ENCODE data around the gene ZNF473.
"Not testable (repeated sequence)": the region's sequence is repeated elsewhere in the genome, so short reads cannot be mapped to it uniquely, and the experiment has no call there.

The ZNF473 gene

DNA sequence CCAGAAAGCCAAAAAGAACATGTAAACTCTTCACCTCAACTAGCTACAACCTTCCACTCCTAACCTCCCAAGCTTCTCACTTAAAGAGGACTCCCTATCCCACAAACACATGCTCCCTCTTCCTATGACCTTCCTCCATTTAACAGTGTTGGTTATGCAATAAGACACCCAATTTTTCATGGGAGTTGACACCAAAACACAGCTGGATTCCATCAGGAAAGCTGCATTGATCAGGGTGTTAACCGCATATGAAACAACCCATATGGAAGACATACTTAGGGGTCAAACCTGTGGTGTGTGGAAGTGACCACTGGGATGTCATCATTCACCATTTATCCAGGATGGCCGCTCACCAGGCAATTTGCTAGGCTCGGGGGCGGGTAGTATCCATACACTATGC, 21.9 kb downstream of the ZNF473 start:
- no peak for DNase-seq (ENCODE audit: low read depth in 2 of 3, low spot score in 2 of 3)

DNA sequence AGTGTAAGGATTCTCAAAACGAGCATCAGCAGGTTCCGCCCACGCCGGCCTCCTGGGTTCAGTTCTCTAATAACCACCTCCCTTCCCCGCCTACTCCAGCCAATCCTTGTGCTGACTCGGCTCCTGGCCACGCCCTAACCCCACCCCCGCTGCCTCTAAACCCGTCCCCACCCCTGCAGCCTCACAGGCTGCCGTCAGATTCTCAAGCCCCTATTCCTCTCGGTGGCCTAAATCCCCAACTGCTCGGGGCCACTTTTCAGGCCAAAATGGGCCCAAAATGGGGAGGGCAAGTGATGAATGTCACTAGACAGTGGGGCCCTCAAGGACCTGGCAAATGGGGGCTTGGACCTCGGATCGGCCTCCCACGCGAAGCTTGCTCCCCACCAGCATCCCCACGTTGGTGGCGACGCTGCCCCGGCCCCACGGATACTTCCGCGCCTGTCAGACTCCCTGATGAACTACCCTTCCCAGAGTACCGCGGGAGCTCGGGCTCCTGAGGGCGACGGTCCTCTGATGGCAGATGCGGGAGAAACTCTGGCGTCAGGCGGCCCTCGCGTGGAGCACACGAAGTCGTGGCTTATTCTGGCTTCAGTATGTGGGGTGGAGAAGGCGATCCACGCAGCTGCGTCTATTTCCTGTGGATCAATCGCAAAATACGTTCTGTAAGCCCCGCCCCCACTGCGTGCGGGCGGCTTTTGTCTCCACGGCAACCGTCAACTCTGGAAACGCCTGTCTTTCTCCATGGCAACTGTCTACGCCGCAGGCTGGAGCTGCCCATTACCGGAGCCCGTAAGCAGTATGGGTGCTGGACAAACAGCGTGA, 24.8 kb downstream of the ZNF473 start:
- DNase-seq (ENCODE audit: low read depth in 2 of 3, low spot score in 2 of 3) = peak; percentile 24 to 43 (median 39)

DNA sequence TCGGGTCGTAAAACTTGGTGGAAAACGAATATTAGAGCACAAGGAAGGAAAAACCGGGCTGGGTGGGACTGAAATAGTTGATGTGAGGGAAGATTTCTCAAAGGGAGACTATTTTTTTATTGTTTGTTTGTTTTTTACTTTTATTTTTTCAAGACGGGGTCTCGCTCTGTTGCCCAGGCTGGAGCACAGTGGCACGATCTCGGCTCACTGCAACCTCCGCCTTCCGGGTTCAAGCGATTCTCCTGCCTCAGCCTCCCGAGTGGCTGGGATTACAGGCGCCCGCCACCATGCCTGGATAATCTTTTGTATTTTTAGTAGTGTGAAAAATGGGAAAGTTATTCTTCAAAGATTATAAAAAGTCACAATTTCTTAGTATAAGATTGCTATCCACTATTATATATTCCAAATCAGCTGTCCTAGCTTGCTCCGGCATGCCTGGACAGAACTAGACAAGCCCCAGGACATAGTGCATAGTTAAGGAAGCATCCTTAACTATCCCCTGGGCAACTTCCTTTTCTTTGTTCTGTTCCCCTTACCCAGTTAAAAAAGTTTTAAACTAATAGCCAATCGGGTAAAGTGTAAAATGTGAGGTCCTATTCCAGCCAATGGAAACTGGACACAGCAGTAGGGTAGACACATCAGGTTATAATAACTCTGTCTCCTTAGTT, 25.6 kb downstream of the ZNF473 start:
- not testable (repeated sequence) for DNase-seq (ENCODE audit: low read depth in 2 of 3, low spot score in 2 of 3)

DNA sequence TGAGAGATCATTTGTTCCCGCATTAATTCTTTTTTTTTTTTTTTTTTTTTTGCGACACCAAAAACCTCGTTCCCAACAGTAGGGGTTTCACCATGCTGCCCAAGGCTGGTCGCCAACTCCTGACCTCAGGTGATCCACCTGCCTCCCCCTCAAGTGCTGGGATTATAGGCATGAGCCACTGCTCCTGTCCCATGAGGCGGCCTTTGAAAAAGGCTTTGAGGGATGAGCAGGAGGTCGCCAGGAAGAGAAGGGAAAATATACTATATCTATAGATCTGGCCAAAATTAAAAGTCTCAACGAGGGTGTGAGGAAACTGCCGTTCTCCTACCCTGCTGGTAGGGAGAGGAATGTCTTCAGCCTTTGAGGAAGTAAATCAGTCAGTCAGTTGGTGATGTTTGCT, 26.2 kb downstream of the ZNF473 start:
- DNase-seq (ENCODE audit: low read depth in 2 of 3, low spot score in 2 of 3) = no peak

DNA sequence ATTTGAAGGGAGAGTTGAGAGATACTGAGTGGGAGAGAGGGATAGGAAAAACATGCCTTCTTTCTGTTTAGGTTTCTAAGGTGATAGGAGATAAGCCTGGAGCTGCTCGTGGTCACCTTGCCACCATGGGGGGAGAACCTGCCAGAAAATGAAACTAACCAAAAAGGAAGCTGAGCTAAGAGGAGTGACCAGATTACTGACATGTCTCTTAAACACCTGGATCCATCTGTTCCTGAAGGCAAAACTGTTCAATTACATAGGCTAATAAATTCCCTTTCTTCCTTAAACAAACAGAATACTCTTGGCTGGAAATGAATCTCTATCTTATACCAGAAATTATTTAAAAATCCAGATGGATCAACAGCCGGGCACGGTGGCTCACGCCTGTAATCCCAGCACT, 27.3 kb downstream of the ZNF473 start:
- DNase-seq (ENCODE audit: low read depth in 2 of 3, low spot score in 2 of 3) = no peak

DNA sequence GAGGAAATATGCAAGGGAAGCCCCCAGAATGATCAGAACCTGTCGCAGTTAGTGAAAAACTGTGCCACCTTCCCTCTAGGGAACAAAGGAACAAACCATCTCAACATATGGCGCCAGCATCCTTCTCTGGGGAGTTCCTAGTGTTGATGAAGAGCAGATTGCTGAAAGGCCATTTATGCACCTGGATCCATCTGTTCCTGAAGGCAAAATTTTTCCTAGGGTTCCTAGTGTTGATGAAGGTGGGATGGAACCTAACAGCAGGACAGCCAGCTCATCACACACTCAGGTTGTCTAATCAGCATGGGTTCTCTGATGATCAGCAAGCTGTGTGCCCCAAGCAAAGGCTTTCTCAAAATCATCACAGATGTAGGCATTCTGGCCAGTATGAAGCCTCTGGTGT, 32.6 kb downstream of the ZNF473 start:
- DNase-seq (ENCODE audit: low read depth in 2 of 3, low spot score in 2 of 3) = no peak

DNA sequence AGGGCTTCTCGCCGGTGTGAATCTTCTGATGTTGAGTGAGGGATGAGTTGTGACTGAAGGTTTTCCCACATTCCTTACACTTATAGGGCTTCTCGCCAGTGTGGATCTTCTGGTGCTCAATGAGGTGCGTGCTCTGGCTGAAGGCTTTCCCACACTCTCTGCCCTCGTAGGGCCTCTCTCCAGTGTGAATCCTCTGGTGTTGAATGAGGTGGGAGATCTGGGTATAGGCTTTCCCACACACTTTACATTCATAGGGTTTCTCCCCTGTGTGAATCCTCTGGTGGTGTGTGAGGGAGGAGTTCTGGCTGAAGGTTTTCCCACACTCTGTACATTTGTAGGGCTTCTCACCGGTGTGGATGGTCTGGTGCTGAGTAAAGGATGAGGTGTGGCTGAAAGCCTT, 33.2 kb downstream of the ZNF473 start:
- DNase-seq (ENCODE audit: low read depth in 2 of 3, low spot score in 2 of 3) = no peak

DNA sequence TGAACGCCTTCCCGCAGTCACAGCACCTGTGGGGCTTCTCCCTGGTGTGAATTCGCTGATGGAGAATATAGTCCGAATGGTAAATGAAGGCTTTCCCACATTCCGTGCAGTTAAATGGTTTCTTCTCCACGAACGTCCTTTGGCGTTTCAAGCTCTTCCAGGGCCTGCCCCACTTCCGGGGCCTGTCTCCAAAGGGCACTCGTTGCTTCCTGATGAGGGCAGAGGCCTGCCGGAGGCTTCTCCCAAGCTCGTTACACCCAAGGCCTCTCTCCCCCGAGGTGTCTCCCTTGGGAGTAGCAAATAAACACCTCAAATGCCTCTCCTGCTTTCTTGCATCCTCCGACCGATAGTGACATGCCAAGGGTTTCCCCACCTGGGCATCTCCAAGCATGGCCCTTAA, 34.3 kb downstream of the ZNF473 start:
- DNase-seq (ENCODE audit: low read depth in 2 of 3, low spot score in 2 of 3) = no peak

DNA sequence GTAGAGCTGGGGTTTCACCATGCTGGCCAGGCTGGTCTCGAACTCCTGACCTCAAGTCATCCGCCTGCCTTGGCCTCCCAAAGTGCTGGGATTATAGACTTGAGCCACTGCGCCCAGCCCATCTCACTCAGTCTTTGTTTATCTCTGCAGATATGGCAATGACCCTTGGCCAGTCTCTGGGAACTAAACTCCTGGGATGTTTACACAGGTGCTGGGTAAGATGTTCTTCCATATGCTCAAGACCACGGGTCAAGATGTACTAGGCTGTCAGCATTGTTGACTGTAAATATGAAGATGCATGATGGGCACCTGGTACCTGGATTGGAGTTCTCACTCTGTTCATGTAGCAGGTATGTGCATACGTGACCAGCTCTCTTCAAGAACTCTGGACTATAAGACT, 35.8 kb downstream of the ZNF473 start:
- no peak for DNase-seq (ENCODE audit: low read depth in 2 of 3, low spot score in 2 of 3)

DNA sequence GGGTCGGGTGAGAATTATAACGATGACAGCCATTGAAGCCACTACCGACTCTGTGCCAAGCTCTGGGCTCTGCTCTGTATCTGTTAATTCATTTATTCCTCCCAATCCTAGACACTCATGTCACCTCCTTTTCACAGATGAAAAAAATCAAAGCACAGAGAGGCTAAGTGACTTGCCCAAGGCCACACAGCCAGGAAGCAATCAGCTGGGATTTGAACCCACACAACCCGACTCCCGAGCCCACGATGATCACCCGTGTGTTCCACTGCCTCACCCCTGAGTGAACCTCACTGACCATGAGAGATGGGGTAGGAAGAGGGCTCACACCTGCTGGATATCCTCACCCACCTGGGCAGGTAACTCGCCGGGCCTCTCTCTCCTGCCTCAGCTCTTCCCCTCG, 40.1 kb downstream of the ZNF473 start:
- no peak for DNase-seq (ENCODE audit: low read depth in 2 of 3, low spot score in 2 of 3)

DNA sequence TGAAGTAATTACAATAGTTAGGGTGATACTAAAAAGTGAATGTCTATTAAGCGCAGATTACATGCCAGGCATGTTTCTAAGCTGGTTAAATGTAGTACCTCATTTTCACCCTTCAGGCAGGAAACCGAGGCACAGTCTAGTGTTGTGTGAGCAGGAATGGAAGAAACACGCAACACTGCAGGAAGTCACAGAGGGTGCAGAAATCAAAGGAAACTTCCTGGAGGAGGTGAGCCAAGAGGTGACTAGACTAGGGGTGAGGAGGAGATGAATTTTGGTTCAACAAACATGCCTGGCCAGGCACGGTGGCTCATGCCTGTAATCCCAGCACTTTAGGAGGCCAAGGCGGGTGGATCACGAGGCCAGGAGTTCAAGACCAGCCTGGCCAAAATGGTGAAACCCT, 41.8 kb downstream of the ZNF473 start:
- no peak for DNase-seq (ENCODE audit: low read depth in 2 of 3, low spot score in 2 of 3)

DNA sequence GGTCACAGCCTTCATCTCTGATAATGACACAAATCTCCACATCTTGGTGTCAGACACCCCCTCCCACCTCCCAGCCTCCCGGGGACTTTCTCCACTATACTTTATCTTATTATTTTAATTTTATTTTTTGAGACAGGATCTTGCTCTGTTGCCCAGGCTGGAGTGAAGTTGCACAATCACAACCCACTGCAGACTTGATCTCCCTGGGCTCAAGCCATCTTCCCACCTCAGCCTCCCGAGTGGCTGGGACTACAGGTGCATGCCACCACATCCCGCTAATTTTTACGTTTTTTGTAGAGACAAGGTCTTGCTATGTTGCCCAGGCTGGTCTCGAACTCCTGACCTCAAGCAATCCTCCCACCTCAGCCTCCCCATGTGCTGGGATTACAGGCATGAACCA, 42.6 kb downstream of the ZNF473 start:
- not testable (repeated sequence) for DNase-seq (ENCODE audit: low read depth in 2 of 3, low spot score in 2 of 3)

DNA sequence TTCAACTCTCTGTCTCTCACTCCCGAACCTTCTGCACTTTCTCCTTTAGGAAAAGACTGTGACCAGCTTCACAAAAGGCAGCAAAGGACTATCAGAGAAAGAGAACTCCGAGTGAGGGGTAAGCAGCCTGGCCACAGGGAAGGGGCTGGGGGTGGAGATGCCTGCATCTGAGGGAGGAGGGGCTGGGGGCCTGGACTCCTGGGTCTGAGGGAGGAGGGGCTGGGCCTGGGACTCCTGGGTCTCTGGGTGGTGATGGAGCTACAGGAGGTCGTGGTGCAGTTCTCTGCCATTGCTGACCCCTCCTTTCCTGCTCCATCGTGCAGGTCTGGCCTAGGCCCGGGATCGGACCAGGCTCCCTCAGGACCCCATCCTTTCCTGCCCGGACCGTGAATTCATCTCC, 49.3 kb downstream of the ZNF473 start:
- not testable (repeated sequence) for DNase-seq (ENCODE audit: low read depth in 2 of 3, low spot score in 2 of 3)

DNA sequence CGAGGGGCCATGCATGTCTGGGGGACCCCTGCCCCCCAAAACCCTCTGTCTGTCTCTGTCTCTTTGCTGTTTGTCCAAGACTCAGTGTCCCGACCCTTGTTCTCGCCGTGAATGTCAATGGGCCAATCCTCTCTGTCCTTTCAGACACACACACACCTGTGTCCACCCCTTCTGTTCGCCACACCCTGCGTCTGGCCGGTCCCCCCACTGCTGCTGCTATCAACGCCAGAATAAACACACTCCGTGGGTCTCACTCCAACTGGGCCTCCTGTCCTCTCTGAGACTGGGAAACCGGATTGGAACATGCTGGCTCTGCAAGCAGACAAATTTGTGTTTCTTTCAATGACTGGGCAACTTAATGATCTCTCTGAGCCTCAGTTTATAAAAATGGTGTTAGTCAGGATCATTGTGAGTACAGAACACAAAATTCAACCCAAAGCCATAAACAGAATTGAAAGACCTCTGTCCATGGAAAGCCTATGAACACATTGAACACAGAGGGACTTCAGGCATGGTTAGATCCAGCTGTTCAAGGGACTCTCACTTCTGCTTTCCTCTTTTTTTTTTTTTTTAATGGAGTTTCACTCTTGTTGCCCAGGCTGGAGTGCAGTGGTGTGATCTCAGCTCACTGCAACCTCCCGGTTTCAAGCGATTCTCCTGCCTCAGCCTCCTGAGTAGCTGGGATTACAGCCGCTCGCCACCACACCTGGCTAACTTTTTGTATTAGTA, 50.0 kb downstream of the ZNF473 start:
- DNase-seq (ENCODE audit: low read depth in 2 of 3, low spot score in 2 of 3) = not testable (repeated sequence)

DNA sequence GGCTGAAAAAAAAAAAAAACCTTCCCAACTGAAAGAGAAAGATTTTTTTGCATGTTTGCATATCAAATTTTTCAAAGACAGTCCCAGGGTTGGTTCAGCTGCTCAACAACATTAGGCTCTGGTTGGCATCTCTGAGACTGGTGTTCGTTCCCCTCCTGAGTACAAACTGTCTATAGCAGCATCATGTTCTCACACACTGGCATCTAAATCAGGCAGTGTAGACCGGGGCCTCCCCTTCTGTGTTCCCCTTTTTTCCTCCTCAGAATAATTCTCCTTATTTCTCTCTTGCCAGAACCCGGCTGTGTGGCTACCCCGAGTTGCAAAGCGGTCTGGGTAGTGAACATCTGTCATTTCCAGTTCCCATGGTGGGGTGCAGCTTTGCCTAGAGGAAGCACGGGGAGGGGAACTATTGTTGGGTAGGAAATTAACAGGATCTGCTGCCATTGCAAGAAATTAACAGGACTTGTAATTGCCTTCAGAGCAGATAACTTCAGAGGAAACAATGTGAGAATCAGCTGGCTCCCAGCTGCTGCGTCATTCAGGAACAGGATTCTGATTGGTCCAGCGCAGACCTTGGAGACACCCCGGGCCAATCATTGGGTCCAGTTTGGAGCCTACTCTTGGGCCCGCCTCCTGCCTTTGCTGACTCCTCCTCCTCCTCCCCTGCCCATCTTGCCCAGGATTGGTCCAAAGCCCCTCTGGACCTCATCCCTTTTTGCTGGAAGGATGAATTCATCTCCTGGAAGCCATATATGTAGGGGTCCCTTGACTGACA, 51.0 kb downstream of the ZNF473 start:
- not testable (repeated sequence) for DNase-seq (ENCODE audit: low read depth in 2 of 3, low spot score in 2 of 3)

DNA sequence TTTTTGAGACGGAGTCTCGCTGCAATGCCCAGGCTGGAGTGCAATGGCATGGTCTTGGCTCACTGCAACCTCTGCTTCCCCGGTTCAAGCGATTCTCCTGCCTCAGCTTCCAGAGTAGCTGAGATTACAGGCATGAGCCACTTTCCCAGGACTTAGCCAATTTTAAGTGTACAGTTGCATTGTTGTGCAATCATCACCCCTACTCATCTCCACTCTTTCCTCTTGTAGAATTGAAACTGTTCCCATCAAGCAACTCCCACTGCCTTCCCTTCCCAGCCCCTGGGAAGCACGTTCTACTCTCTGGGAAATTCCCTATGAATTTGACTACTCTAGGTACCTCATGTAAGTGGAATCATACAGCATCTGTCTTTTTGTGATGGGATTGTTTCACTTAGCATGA, 53.2 kb downstream of the ZNF473 start:
- DNase-seq (ENCODE audit: low read depth in 2 of 3, low spot score in 2 of 3) = not testable (repeated sequence)

DNA sequence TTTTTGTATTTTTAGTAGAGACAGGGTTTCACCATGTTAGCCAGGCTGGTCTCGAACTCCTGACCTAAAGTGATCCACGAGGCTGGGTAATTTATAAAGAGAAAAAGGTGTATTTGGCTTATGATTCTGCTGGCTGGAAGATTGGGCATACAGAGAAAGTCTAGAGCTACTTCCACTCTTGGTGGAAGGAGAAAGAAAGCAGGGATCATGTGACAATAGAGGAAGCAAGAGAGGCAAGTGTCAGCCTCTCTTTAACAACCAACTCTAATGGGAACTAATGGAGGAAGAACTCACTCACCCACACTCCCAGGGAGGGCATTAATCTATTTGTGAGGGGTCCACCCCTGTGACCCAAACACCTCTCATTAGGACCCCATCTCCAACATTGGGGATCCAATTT, 58.6 kb downstream of the ZNF473 start:
- DNase-seq (ENCODE audit: low read depth in 2 of 3, low spot score in 2 of 3) = not testable (repeated sequence)

DNA sequence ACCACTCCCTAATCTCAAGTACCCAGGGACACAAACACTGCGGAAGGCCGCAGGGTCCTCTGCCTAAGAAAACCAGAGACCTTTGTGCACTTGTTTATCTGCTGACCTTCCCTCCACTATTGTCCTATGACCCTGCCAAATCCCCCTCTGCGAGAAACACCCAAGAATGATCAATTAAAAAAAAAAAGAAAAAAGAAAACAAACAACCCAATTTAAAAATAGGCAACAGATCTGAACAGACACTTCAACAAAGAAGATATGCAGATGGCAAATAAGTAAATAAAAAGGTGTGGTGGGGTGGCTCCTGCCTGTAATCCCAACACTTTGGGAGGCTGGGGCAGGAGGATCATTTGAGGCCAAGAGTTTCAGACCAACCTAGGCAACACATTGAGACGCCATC, 61.3 kb downstream of the ZNF473 start:
- DNase-seq (ENCODE audit: low read depth in 2 of 3, low spot score in 2 of 3) = not testable (repeated sequence)

DNA sequence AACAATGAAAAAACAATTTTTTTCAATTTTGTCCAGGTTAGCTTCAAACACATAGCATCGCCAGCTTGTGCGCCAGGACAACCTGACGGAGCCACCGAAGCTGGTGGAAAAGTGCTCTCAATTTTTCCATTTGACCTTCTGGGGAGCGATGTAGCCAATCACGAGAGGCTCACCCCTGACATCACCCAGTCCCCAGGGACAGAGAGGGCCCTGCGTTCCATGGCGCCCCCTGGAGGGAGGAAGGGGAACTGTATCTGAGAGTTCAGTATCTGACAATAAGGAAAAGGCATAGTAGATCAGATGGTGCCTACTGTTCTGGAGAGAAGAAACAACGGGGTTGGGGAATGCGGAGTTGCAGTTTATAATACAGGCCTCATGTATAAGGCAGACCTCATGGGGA, 64.9 kb downstream of the ZNF473 start:
- DNase-seq (ENCODE audit: low read depth in 2 of 3, low spot score in 2 of 3) = peak; percentile 7 to 30 (median 11)

DNA sequence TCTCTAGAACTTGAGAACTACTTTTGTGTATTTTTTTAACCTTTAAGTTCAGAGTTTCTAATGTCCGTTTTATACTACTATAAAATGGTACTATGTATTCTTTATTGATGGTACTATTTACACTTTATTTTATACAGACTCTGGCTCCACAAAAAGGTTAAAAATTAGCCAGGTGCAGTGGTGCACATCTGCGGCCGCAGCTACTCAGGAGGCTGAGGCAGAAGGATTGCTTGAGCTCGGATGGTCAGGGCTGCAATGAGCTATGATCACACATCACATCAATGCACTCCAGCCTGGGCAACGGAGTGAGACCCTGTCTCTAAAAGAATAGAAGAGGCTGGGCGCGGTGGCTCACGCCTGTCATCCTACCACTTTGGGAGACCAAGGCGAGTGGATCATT, 66.0 kb downstream of the ZNF473 start:
- not testable (repeated sequence) for DNase-seq (ENCODE audit: low read depth in 2 of 3, low spot score in 2 of 3)

DNA sequence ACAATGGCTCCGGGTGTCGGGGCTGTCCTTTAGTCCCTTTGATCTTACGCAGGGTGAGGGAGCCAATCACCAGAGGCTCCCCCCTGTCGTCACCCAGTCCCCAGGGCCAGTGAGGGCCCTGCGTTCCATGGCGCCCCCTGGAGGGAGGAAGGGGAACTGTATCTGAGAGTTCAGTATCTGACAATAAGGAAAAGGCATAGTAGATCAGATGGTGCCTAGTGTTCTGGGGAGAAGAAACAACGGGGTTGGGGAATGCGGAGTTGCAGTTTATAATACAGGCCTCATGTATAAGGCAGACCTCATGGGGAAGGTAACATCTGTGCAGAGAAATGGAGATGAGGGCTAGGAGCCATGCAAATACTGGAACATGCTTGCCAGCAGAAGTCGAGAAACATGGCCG, 66.8 kb downstream of the ZNF473 start:
- DNase-seq (ENCODE audit: low read depth in 2 of 3, low spot score in 2 of 3) = not testable (repeated sequence)
